ENCODE data around the gene SPSB2. TPM values are rescaled to one million over a fixed set of nuclear protein-coding genes. Genes with fewer than 3 reads are reported as not detected.

Gene SPSB2
- total RNA-seq, 1 donor from 2014 or later = 3.1 TPM

GRCh38 chr12:6851921-6852650, 21.0 kb downstream of the SPSB2 start, which contains the start of gene USP5:
TSS of gene USP5 (plus strand) at chr12:6852150. CDS start at chr12:6852180, 30 bp downstream.
- DNase-seq (ENCODE audit: low read depth, low spot score) = peak; percentile 99

- DNase-seq (ENCODE audit: low read depth, low spot score) = peak; percentile 97
These were observed 21.8 kb downstream of the SPSB2 start, which contains the start of gene CDCA3 for GRCh38 chr12:6851153-6851920. TSS of gene CDCA3 (minus strand) at chr12:6851286. CDS start at chr12:6850952, 334 bp downstream.

- DNase-seq (ENCODE audit: low read depth, low spot score) = no peak
These were observed 22.3 kb downstream of the SPSB2 start for GRCh38 chr12:6850796-6851152.

- DNase-seq (ENCODE audit: low read depth, low spot score) = no peak
These were observed 23.0 kb downstream of the SPSB2 start for GRCh38 chr12:6849976-6850560.

- no peak for DNase-seq (ENCODE audit: low read depth, low spot score)
These were observed 23.7 kb downstream of the SPSB2 start for GRCh38 chr12:6849427-6849826.

- DNase-seq (ENCODE audit: low read depth, low spot score) = no peak
These were observed 25.4 kb downstream of the SPSB2 start for GRCh38 chr12:6847676-6848075.

GRCh38 chr12:6846316-6846869, 26.7 kb downstream of the SPSB2 start:
- no peak for DNase-seq (ENCODE audit: low read depth, low spot score)

- DNase-seq (ENCODE audit: low read depth, low spot score) = no peak
These were observed 27.7 kb downstream of the SPSB2 start for GRCh38 chr12:6845395-6845794.

- DNase-seq (ENCODE audit: low read depth, low spot score) = no peak
These were observed 29.8 kb downstream of the SPSB2 start for GRCh38 chr12:6843118-6843902.

GRCh38 chr12:6842075-6842474, 31.0 kb downstream of the SPSB2 start:
- DNase-seq (ENCODE audit: low read depth, low spot score) = no peak

- no peak for DNase-seq (ENCODE audit: low read depth, low spot score)
These were observed 32.2 kb downstream of the SPSB2 start, which contains the start of gene GNB3 for GRCh38 chr12:6840761-6841515. TSS of gene GNB3 (plus strand) at chr12:6840925. CDS start at chr12:6841288, 363 bp downstream.

GRCh38 chr12:6840330-6840729, 32.8 kb downstream of the SPSB2 start:
- no peak for DNase-seq (ENCODE audit: low read depth, low spot score)

GRCh38 chr12:6839482-6840201, 33.5 kb downstream of the SPSB2 start:
- DNase-seq (ENCODE audit: low read depth, low spot score) = no peak

- DNase-seq (ENCODE audit: low read depth, low spot score) = no peak
These were observed 34.2 kb downstream of the SPSB2 start for GRCh38 chr12:6838854-6839253.

GRCh38 chr12:6837370-6838060, 35.6 kb downstream of the SPSB2 start:
- DNase-seq (ENCODE audit: low read depth, low spot score) = no peak

- DNase-seq (ENCODE audit: low read depth, low spot score) = no peak
These were observed 36.3 kb downstream of the SPSB2 start for GRCh38 chr12:6836851-6837250.

GRCh38 chr12:6834873-6835272, 38.2 kb downstream of the SPSB2 start:
- DNase-seq (ENCODE audit: low read depth, low spot score) = no peak

- no peak for DNase-seq (ENCODE audit: low read depth, low spot score)
These were observed 38.8 kb downstream of the SPSB2 start for GRCh38 chr12:6834254-6834653.

Measured in pulmonary artery endothelial cell (primary cell).